Left lung (tissue), 14 donors: Measurements from ENCODE around the gene KRT36. TPM values are rescaled to one million over a fixed set of nuclear protein-coding genes. Genes with fewer than 3 reads are reported as not detected.

Source experiments
- ATAC-seq: fragments of 200-7000 bp; cut with Tn5 transposase; one replicate; pipeline ENCODE4 v1.9.1; 2020; ENCODE audit warnings: moderate library complexity
- DNase-seq, 4 donors: peaks; one replicate each; pipeline ENCODE4 v3.0.0-alpha.2; 2013 to 2020
- H3K27ac ChIP-seq, 2 donors: fragments of 200-600 bp; sonication (generic) in 1 of 2; one replicate each; pipeline versions ENCODE4 v1.5.0 to v1.8.0; 2020 to 2021
- H3K27me3 ChIP-seq, 2 donors: fragments of 200-600 bp; sonication (generic) in 1 of 2; one replicate each; pipeline versions ENCODE4 v1.5.0 to v1.8.0; 2020 to 2021
- H3K36me3 ChIP-seq, 2 donors: fragments of 200-600 bp; sonication (generic) in 1 of 2; one replicate each; pipeline versions ENCODE4 v1.5.0 to v1.8.0; 2020 to 2021
- H3K4me1 ChIP-seq, 2 donors: fragments of 200-600 bp; one replicate each; pipeline ENCODE4 v1.8.0; 2021
- H3K4me3 ChIP-seq, 2 donors: fragments of 200-600 bp; sonication (generic) in 1 of 2; one replicate each; pipeline versions ENCODE4 v1.5.0 to v1.8.0; 2020 to 2021; ENCODE audit warnings: mild to moderate bottlenecking in 1 of 2
- H3K9me3 ChIP-seq, 2 donors: fragments of 200-600 bp; sonication (generic) in 1 of 2; one replicate each; pipeline versions ENCODE4 v1.5.0 to v1.8.0; 2020 to 2021
- CTCF ChIP-seq, 2 donors: fragments of 200-600 bp; sonication (generic) in 1 of 2; IDR thresholded peaks; one replicate each; pipeline versions ENCODE4 v1.5.0 to v1.8.0; 2021; ENCODE audit warnings: antibody characterized with exemption in 2 of 2
- intact Hi-C, 2 donors: fragments of 100-400 bp; cut with DNase I; formaldehyde crosslinking; loops; one replicate each; pipeline versions ENCODE4 v1.11.2 to v1.14.2; 2022
- long read RNA-seq, 12 donors: library from polyadenylated mRNA in 2 of 12; unstranded in 2 of 12; transcript quantifications; one replicate each; pipeline ENCODE4 v2.0.0 and lab custom pipeline, GENCODE V29; 2019 to 2026
- polyA plus RNA-seq, 6 donors: library from polyadenylated mRNA; unstranded; fragments of 120-200 nt; gene quantifications; one replicate each; pipeline ENCODE4 v1.2.1, GENCODE V29; 2013; ENCODE audit not compliant: insufficient read length in 6 of 6
- total RNA-seq, 2 donors: library from RNA; stranded (reverse); fragmentation: NEBNext Ultra II Directional; extraction: Animal tissue kit (Norgen Biotek cat#: 25700); gene quantifications; one replicate each; pipeline ENCODE4 v1.2.1, GENCODE V29; 2021
- donor health status: DM: no; HTN: yes; CAD: no.
- donor health status: DM: no; HTN: no; CAD: no.

Gene KRT36
- total RNA-seq (not detected), polyA plus RNA-seq (not detected)
- long read RNA-seq, donor 1, result 0 reads
- long read RNA-seq, donor 2, result 0 reads
- long read RNA-seq, donor 3, result 0 reads
- long read RNA-seq, donor 4, result 0 reads
- long read RNA-seq, donor 5, result 0 reads
- long read RNA-seq, donor 6, result 0 reads
- long read RNA-seq, donor 7, result 0 reads
- long read RNA-seq, donor 8, result 0 reads
- long read RNA-seq, donor 9, result 0 reads
- long read RNA-seq, donor 10, result 0 reads
- long read RNA-seq, donor 11, result 0 reads
- long read RNA-seq, donor 12, result 0 reads

GRCh38 chr17:41489531-41489930 lies at the start of gene KRT36:
TSS of gene KRT36 (minus strand) at chr17:41489910. CDS start at chr17:41489864, 46 bp downstream.
- no peak for ATAC-seq
- H3K27me3 ChIP-seq, result peaks cover 0 to 12% of the 10 kb centered on the region in 2 donors
- H3K4me3 ChIP-seq, result no peak within 1 kb of the TSS
- H3K4me1 ChIP-seq, result peaks cover 5 to 15% of the 10 kb centered on the region in 2 donors
- intact Hi-C loops, result no loop called here
- TF ChIP-seq CTCF (IDR thresholded peaks at IDR 0.05), result no peak
- H3K27ac ChIP-seq, result no peak within 1 kb of the TSS
- no peaks in the 10 kb centered on the region for H3K9me3 ChIP-seq
- no peak for DNase-seq
- H3K36me3 ChIP-seq, result no peaks in the 10 kb centered on the region

GRCh38 chr17:41539071-41539492 lies 49.4 kb upstream of the KRT36 start:
- intact Hi-C loops, result no loop called here
- Histone ChIP-seq H3K27ac (no peak overlapping the region), H3K9me3 (no peaks in the 10 kb centered on the region), H3K27me3 (peaks cover 0 to 34% of the 10 kb centered on the region in 2 donors), H3K4me1 (no peaks in the 10 kb centered on the region), H3K36me3 (no peaks in the 10 kb centered on the region), H3K4me3 (no peak overlapping the region)
- ATAC-seq, result no peak
- DNase-seq, result no peak
- no peak for TF ChIP-seq CTCF (IDR thresholded peaks at IDR 0.05)

GRCh38 chr17:41538565-41538991 lies 48.9 kb upstream of the KRT36 start:
- no peaks in the 10 kb centered on the region for H3K9me3 ChIP-seq
- no peak overlapping the region for H3K4me3 ChIP-seq
- H3K36me3 ChIP-seq, result no peaks in the 10 kb centered on the region
- DNase-seq (peak in 1 of 4 donors; percentile 23), ATAC-seq (no peak)
- H3K4me1 ChIP-seq, result no peaks in the 10 kb centered on the region
- H3K27me3 ChIP-seq, result peaks cover 0 to 34% of the 10 kb centered on the region in 2 donors
- H3K27ac ChIP-seq, result no peak overlapping the region
- intact Hi-C loops, result no loop called here
- TF ChIP-seq CTCF (IDR thresholded peaks at IDR 0.05), result no peak

GRCh38 chr17:41537990-41538389 lies 48.3 kb upstream of the KRT36 start:
- no peak overlapping the region for H3K4me3 ChIP-seq
- no peak overlapping the region for H3K27ac ChIP-seq
- H3K9me3 ChIP-seq, result no peaks in the 10 kb centered on the region
- H3K27me3 ChIP-seq, result peaks cover 0 to 30% of the 10 kb centered on the region in 2 donors
- DNase-seq (peak in 1 of 4 donors; percentile 33), ATAC-seq (no peak)
- no peaks in the 10 kb centered on the region for H3K36me3 ChIP-seq
- no peak for TF ChIP-seq CTCF (IDR thresholded peaks at IDR 0.05)
- H3K4me1 ChIP-seq, result no peaks in the 10 kb centered on the region
- intact Hi-C loops, result no loop called here

GRCh38 chr17:41537614-41537954 lies 47.9 kb upstream of the KRT36 start:
- Histone ChIP-seq H3K27me3 (peaks cover 0 to 28% of the 10 kb centered on the region in 2 donors), H3K4me3 (no peak overlapping the region), H3K4me1 (no peaks in the 10 kb centered on the region), H3K27ac (no peak overlapping the region), H3K36me3 (no peaks in the 10 kb centered on the region), H3K9me3 (no peaks in the 10 kb centered on the region)
- TF ChIP-seq CTCF (IDR thresholded peaks at IDR 0.05), result no peak
- ATAC-seq, result no peak
- DNase-seq, result peak in 1 of 4 donors; percentile 22
- intact Hi-C loops, result no loop called here
